ENCODE data around the gene TENT4A.

GRCh38 chr5:6700685-6701355 is 12.4 kb upstream of the TENT4A start:
- no peak for TF ChIP-seq POLR2A (IDR thresholded peaks at IDR 0.05)
- TF ChIP-seq CTCF (IDR thresholded peaks at IDR 0.05), result no peak

Data from esophagus squamous epithelium (tissue), 4 donors.